Stimulated activated CD4-positive, alpha-beta T cell treated with anti-CD3 and anti-CD28 coated beads, Interleukin-4, amount 100 ng/mL, for 1 hour (primary cell): ENCODE results near the gene PSME1.
A peak's percentile ranks its signal among the peaks of the same experiment; 100 is the strongest.

ENCODE experiments used
- DNase-seq: peaks from one replicate; pipeline ENCODE4 v3.0.0-alpha.2; 2020

The PSME1 gene

DNA sequence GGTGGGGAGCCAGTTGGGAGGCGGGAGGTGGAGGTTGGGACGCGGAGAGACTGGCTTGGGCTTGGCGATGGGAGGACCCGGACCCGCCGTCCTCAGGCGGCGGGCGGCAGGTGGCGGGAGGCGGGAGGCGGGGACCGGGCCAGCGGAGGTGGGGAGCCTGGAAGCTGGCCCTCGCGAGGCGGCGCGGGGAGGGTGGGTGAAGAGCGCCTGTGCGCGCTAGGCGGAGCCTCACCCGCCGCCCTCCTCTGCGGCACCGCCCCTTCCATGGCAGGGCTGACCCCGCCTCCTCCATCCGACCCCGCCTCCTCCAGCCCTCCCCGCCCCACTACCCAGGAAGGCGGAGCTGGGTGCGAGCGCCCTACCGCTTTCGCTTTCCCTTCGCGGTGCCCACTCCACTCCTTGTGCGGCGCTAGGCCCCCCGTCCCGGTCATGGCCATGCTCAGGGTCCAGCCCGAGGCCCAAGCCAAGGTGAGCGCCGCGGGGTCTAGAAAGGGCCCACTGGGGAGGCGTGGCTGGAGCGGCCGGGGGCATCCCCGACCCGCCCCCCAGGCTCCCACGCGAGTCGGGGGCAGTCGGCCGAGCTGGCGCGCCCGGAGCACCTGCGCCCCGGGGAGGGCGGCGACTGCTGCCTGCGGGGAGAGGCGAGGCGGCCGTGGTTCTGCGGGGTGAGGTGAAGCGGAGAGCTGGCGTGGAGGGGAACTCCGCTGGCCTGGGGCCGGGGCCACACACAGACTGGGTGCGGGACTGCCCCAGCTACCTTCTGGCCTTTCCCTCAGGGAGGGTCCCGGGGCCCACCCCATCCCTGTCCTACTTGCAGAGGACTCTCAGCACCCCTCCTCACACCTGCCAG is at the start of gene PSME1:
PSME1 (plus strand) TSS at position 361 of the 850 bp plus-strand sequence; CDS start at position 430, 69 bp downstream.
- DNase-seq, result peak; percentile 94

DNA sequence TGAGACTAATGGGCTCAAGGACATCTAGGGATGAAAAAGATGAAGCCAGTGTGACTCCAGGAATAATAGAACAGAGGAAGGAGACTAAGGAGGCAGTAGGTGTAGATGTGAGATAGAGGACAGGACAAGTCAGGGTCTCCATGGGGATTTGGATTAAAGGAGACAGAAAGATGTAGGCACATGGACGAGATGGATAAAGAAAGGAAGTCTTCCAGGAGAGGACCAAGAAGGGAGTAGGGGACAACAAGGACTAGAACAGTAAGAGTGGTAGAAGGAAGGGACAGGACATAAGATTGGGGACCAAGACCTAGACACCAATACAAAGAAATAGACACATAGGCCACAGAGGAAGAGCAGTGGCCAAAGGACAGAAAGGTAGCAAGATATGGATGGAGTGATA is 49.0 kb upstream of the PSME1 start:
- DNase-seq, result no peak

DNA sequence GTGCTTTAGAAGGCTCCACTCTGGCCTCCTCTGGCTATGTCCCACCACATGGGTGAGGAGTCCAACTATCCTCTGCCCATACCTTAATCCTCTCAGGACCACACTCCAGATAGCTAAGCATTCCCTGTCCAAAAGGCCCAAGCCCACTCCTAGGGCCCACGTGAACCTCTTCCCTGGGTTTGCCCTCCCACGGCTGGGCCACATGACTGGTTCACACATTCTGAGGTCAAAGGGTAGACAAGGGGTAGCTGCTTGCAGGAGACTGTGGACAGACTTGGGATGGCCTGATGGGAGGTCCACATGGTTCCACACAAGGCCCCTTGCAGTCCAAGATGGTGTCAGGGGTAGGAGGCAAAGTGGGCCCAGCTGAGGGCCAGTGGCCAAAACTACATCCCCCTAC is 47.9 kb upstream of the PSME1 start:
- no peak for DNase-seq

DNA sequence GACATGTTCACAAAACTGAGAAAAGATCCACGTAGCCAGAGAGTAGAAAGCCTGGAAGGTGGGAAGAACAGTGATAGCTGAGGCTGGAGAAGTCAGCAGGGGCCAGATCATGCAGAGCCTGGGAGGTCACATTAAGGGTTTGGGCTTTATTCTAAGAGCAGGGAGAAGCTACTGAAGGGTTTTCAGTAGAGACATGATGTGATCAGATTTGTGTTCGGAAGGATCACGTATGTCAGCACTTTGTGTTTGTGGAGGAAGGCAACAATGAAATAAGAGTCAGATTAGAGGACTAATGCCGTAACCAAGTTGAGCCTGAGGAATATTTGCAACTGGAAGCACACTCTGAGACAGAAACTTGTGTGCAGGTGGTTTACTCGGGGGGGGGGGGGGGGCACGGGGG is 46.1 kb upstream of the PSME1 start:
- DNase-seq, result no peak

DNA sequence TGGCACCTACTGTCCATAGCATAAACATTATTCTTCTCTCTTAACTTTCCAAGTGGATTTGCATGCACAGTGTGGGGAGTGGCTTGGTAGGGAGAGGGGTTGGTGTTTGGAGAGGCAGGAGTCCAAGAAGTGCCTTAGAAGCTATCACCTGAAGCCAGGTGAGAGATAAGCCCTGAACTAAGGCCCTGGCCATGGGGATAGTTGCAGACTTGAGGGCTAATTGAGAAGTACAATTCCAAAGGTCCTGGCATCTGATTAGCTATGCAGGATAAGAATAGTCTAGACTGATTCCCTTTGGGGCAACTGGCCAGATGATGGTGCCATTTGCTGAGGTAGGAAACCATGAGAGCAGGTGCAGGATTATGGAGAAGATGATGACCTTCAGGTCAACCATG is 43.9 kb upstream of the PSME1 start:
- DNase-seq, result no peak

DNA sequence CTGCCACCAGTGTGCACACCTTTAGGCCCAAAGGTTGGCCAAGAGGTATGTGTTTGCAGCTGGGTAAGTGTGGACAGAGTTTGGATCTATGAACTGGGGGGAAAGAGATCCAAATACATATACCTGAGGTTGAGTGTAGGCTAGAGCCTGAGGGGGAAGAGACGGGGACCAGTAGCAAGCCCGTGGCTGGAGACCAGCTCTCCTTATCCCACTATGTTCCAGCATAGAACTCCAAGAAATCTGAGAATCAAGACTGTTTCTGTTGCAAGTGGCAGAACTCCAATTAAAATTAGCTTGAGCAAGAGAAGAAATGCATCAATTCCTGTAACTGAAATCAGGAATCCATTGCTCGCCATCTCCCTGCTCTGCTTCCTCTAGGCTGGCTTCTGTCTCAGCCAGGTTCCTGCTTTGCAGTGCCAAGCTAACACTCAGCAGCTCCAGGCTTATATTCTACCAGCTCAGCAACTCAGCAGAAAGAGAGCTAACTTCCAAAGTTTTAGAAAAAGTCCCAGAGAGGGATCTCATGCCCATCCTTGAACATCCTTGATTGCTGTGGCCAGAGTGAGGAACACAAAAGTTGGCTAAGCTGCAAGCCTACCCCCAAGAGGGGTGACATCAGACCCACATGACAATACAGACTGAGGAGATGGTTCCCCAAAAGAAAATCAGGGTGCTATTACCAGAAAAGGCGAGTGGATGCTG is 43.3 kb upstream of the PSME1 start:
- DNase-seq, result no peak

DNA sequence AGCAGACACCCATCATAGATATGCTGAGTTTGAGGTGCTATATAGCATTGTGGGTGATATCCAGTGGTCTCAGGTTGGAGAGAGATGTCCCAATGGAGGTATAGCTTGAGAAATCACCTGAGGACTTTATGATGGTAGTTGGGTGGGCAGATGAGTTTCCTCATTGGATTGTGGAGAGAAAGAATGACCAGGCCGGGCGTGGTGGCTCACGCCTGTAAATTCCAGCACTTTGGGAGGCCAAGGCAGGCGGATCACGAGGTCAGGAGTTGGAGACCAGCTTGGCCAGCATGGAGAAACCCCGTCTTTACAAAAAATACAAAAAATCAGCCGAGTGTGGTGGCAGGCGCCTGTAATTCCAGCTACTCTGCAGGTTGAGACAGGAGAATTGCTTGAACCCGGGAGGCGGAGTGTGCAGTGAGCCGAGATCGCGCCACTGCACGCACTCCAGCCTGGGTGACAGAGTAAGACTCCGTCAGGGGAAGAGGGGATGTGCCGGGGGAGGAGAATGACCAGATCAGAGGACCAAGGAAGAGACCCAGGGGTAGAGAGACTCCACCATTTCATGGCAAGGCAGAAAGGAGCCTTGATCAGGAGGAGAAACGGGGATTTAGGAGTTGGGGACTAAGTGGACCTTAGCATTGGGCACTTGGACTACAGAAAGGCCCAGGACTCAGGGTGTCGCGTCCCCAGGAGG is 42.6 kb upstream of the PSME1 start:
- no peak for DNase-seq

DNA sequence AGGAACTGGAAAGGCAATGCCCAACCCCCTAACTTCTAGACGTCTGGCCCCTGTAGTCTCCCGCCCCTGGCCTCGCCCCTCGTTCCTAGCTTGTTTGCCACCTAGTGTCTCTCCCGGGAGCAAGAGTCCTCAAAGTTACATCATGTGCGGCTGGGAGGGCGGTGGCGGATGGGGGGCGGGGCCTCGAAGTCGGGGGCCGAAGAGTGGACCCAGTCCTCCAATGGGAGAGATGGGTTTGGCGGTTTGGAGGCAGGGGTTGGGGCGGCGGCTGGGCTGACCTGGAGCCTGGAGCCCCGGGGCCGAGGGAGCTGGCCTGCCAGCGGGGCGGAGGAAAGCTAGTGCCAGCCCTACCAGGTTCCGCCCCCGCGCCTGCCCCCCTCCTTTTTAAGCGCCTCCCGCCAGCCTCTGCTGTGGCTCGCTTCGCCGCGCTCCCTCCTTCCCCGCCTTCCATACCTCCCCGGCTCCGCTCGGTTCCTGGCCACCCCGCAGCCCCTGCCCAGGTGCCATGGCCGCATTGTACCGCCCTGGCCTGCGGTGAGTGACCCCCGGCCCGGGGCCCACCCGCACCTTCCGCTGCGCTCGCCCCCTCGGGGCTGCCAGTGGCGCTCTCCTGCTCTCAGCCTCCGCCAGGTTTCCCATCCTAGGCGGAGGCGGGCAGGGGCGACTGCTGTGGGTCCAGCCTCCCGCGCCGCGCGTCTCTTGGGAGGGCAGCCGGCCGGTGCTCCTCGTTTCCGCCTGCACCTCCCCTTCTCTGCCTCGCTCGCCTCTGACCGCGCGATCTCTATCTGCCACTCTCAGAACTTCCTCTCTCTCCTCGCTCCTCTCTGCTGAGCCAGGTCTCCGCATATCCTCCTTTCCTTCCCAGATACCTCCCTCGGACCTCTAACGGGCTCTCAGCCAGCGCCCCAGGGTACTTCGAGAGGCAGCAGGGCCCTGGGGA is 41.8 kb upstream of the PSME1 start, which contains the start of gene PCK2:
PCK2 (plus strand) TSS at position 411 of the 940 bp plus-strand sequence; CDS start at position 506, 95 bp downstream.
- peak; percentile 91 for DNase-seq

DNA sequence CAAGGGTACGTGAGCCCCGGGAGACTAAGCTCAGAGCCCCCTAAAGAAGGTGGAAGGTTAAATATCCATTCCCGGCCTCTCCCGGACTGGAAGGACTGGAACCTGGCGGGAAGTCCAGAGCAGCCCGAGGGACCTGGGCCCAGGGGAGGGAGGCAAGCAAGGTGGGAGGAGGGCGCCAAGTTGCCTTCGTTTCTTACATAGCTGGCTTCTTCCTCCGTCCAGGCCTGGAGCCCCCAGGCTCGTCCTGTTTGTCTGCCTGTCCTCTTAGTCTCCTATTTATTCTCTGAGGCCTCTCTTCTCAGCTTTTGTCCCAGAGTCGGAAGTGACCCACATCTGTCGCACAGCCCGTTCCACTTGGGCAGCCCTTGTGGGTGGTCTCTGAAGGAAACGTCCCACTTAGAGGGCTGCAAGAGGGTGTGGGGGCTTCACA is 41.1 kb upstream of the PSME1 start:
- DNase-seq, result peak; percentile 16

DNA sequence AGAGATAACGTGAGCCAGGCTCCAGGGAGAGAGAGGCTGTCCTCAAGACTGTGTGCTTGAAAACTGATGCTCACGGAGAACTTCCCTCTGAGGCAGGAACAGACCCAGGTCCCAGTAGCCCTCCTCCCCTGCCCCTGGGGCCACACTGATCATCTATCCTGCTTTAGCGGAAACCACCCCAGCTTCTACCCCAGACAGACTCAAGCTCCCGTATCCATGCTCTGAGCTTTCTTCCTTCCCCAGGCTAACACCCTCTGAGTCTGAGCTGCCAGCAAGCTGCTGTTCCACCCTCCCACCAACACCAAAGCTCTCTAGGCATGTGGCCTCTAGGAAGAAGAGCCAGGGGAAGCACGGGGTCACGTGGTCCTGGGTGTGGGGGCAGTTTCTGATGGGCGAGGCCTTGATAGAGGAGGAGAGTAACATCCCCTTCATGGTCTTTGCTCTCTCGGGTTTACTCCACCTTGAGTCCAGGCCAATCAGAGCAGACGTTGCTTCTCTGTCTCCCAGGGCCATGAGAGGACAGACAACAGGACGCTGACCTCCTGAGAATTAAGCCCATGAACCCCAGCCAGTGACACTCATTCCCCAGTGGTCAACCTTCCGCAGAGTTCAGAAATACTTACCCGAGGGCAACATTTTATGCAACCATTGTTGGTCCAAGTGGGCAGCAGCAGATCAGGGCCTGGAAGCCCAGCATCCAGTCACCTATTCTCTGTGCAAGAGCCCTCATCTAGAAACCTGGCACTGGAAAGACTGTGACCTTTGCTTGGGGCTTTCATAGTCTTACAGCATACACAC is 40.5 kb upstream of the PSME1 start:
- DNase-seq, result peak; percentile 62

DNA sequence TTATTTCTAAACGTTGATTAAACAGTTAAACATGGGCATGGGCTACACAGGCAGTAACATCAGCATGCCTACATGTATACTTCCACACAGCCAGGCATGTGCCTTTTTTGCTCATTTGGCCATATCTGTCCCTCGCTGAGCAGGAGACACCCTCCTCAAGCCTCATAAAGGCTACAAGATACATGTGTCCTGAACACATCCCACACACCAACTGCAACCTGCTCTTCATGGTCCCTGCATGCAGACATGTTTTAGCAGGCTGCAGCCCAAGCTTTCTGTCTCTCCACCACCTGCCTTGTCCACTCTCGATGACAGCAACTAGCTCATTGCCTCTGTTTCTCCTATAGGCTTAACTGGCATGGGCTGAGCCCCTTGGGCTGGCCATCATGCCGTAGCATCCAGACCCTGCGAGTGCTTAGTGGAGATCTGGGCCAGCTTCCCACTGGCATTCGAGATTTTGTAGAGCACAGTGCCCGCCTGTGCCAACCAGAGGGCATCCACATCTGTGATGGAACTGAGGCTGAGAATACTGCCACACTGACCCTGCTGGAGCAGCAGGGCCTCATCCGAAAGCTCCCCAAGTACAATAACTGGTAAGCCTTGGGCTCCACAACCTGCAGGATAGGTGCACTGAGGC is 39.3 kb upstream of the PSME1 start:
- no peak for DNase-seq

DNA sequence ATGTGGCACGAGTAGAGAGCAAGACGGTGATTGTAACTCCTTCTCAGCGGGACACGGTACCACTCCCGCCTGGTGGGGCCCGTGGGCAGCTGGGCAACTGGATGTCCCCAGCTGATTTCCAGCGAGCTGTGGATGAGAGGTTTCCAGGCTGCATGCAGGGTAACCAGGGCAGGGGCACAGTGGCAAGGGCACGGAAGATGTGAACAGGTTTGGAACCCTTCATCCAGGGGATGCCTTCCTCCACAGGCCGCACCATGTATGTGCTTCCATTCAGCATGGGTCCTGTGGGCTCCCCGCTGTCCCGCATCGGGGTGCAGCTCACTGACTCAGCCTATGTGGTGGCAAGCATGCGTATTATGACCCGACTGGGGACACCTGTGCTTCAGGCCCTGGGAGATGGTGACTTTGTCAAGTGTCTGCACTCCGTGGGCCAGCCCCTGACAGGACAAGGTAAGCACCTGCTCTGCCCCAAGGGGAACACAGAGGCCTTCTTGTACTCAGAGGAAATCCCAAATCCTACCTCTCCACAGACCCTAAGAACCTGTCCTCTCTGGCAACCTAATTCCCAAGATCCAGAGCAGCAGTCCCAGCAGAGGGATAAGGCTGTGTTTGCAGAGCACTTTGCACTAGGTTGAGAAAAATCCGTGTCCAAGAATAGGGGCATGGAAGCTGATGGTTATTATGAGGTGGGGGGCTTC is 37.6 kb upstream of the PSME1 start:
- DNase-seq, result no peak

DNA sequence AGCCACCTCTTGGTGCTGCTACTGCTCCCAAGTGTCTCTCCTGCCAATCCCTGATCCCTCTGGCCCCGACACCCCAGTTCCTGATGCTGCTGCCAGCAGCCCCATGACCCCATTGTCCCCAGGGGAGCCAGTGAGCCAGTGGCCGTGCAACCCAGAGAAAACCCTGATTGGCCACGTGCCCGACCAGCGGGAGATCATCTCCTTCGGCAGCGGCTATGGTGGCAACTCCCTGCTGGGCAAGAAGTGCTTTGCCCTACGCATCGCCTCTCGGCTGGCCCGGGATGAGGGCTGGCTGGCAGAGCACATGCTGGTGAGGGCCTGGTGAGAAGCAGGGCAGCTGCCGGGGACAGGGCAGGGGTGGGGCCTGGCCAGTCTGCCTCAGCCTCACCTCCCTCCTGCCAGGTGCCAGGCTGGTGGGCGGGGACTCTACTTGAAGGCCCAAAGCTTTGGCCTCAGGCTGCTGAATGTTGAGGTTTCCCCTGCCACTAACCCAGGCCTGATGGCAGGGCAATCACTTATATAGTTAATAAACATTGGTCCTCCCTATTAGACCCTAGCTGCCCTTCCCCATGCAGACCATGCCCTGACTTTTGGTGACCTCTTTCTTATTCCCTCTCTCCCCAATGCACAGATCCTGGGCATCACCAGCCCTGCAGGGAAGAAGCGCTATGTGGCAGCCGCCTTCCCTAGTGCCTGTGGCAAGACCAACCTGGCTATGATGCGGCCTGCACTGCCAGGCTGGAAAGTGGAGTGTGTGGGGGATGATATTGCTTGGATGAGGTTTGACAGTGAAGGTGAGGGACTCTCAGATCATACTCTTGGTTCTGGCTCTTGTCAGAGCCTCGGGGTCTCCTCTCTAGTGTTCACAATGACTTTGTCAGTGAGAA is 36.8 kb upstream of the PSME1 start:
- no peak for DNase-seq

DNA sequence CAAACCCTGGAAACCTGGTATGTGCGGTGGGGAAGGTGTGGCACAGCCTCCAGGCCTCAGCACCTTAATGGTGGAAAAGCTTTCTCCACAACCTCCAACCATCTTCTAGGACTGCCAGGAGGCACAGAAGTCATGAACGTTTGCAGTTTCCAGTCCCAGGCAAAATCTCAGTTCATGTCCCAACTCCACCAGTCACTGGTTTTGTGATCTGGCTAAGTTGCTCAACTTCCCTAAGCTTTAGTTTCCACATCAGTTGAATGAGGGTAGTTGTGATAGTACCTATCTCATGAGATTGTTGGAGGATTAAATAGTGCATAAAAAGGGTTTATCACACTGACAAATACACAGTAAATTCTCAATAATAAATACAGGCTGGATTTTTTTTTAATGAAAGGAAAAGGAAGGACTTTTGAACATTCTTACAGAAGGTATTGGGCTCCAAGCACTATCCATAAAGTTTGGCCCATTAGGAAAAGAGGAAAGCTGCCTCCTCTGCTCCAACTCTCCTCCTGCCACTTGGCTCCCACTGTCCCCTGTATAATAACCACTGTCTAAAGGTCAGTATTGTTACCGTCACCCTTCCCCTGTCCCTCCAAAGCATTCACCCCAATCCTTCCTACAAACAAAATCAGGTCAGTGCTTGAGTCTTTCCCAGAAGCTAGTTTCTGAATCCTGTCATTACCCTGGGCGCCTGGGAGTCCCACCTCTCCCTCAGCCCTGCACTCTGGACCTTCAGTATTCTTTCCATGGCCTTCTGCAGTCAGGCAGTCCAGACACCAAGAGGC is 35.6 kb upstream of the PSME1 start:
- DNase-seq, result no peak

DNA sequence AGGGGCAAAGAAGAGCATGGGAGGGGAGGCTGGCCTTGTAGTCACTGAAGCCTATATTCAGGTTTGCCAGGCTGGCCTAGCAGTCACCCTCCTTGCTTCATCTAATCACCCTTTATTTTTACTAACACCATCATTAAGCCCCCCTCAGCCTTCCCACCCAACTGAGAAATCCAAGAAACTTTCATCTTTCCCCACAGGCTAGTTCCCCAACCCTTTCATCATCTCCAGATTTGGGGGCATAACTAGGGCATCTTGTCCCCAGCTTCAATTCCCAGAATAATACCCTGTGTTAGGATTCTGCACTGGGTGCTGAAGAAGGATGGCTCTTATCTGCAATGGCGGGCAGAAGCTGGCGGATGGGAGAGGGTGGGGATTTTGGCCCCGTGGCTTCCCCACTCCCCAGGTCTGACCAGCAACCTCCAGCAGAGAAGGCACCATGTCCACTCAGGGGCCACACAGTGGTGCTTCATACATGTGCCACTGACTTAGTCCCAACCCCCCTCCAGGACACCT is 35.0 kb upstream of the PSME1 start:
- no peak for DNase-seq

DNA sequence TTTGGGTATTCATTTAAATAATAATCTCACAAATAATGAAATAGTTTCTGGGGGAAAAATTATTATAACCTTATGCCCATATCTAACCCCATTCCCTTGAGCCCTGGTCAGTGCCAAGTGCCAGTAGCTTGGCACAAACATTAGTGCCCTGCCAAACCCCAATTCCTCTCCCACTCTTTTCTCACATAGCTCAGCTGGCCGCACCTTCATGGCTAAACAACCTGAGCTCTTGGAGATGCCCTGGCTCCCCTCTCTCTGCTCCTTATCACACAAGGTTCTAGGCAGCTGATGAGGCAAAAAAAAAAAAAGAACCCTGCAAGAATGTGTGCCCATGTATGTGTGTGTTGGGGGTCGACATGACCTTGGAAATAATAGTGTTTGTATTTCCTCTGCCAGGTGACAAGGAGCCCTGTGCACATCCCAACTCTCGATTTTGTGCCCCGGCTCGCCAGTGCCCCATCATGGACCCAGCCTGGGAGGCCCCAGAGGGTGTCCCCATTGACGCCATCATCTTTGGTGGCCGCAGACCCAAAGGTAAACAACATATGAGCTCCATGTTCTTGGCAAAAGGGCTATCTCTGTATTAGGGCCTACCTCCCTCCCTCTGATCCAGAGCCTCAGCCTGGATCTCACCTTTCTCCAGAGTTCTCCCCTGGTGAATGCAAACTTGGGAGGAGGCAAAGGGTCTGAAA is 33.5 kb upstream of the PSME1 start:
- DNase-seq, result no peak

DNA sequence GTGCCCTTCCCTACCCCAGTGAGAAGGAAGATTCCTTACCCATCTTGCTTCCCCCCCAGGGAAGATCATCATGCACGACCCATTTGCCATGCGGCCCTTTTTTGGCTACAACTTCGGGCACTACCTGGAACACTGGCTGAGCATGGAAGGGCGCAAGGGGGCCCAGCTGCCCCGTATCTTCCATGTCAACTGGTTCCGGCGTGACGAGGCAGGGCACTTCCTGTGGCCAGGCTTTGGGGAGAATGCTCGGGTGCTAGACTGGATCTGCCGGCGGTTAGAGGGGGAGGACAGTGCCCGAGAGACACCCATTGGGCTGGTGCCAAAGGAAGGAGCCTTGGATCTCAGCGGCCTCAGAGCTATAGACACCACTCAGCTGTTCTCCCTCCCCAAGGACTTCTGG is 32.5 kb upstream of the PSME1 start:
- DNase-seq, result no peak
